RWPE1 (cell line): ENCODE measurements around the gene CA6.

Experiments
- CTCF ChIA-PET: fragments of 350-600 bp; sonication (Branson Sonifier 250); formaldehyde crosslinking; extraction: SDS; loops from one replicate; lab custom pipeline; 2021; lab: Yijun Ruan, JAX
- POLR2A ChIA-PET: fragments of 400-600 bp; formaldehyde crosslinking; extraction: SDS; loops from one replicate; lab custom pipeline; 2020; ENCODE audit warnings: antibody characterized with exemption; ENCODE audit not compliant: low non-redundant PET; lab: Yijun Ruan, JAX
- DNase-seq: peaks from one replicate; pipeline ENCODE4 v3.0.0; 2012; ENCODE audit warnings: low spot score
- H3K27ac ChIP-seq: fragments of 450-650 bp; 2 replicates; pipeline ENCODE4 v1.5.1; 2017
- TF ChIP-seq, protein P1 (sequence below): fragments of 450-650 bp; conservative IDR thresholded peaks from 2 replicates; pipeline ENCODE4 v1.5.1; 2017; ENCODE audit warnings: low read depth, mild to moderate bottlenecking

The CA6 gene

DNA sequence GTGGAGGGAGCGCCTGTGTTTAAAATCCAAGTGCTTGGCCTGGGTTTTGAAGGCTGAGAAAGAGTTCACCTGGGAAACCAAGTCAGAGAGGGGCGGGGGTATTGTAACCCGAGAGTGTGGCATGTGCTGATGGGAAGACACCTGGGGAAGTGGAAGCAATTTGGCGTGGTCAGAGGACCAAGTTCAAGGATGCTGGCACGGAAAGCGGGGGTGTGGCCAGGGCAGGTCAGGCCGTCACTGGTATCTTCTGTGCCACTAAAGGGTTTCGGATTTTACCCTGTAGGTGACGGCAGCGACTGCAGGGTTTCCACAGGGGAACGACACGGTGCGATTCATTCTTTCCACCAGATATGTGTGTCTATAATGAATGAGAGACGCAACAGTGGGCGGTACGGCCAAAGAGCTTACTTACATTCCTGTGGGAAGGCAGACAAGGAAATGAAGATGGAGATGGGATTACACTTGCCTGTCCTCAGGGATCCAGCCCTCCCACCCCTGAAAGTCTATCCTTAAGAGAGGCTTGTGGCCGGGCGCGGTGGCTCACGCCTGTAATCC, 31.3 kb downstream of the CA6 start:
- no peak overlapping the region for H3K27ac ChIP-seq
- no peak for DNase-seq
- TF ChIP-seq, protein P1, sequence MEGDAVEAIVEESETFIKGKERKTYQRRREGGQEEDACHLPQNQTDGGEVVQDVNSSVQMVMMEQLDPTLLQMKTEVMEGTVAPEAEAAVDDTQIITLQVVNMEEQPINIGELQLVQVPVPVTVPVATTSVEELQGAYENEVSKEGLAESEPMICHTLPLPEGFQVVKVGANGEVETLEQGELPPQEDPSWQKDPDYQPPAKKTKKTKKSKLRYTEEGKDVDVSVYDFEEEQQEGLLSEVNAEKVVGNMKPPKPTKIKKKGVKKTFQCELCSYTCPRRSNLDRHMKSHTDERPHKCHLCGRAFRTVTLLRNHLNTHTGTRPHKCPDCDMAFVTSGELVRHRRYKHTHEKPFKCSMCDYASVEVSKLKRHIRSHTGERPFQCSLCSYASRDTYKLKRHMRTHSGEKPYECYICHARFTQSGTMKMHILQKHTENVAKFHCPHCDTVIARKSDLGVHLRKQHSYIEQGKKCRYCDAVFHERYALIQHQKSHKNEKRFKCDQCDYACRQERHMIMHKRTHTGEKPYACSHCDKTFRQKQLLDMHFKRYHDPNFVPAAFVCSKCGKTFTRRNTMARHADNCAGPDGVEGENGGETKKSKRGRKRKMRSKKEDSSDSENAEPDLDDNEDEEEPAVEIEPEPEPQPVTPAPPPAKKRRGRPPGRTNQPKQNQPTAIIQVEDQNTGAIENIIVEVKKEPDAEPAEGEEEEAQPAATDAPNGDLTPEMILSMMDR = no peak
- ChIA-PET POLR2A (no interaction called here), CTCF (interaction anchor here (1.6 kb wide), 1 partner anchor 59 kb away, joined by 4 read pairs; no protein-coding TSS in a partner anchor)

DNA sequence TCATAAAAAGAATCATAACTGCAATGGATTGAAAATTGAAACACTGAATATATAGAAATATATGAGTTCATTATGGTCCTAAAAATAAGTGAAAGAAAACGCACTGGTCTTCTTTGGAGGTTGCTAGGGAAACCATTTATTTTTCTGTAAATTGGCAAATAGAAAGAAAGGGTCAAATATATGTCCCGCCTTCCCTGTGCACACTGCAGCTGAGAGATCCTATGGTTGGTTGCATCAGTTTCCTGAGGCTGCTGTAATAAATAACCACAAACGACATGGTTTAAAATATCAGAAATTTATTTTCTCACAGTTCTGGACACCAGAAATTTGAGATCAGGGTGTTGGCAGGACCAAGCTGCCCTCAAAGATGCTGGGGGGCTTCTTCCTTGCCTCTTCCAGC, 35.0 kb downstream of the CA6 start:
- DNase-seq = no peak
- ChIA-PET POLR2A (no interaction called here), CTCF (no interaction called here)
- TF ChIP-seq, protein P1 = no peak
- H3K27ac ChIP-seq = no peak overlapping the region

DNA sequence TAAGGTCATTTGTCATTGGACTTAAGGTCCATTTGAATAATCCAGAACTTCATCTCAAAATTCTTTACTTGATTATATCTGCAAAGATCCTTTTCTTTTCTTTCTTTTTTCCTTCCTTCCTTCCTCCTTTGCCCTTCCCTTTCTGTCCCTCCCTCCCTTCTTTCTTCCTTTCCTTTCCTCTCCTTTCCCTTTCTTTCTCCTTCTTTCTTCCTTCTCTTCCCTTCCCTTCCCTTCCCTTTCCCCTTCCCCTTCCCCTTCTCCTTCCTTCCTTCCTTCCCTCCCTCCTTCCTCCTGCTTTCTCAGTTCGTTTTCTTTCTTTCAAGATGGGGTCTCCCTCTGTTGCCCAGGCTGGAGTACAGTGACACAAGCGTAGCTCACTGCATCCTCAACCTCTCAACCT, 35.5 kb downstream of the CA6 start:
- CTCF ChIA-PET = no interaction called here
- DNase-seq = no peak
- TF ChIP-seq, protein P1 = no peak
- POLR2A ChIA-PET = no interaction called here
- no peak overlapping the region for H3K27ac ChIP-seq

DNA sequence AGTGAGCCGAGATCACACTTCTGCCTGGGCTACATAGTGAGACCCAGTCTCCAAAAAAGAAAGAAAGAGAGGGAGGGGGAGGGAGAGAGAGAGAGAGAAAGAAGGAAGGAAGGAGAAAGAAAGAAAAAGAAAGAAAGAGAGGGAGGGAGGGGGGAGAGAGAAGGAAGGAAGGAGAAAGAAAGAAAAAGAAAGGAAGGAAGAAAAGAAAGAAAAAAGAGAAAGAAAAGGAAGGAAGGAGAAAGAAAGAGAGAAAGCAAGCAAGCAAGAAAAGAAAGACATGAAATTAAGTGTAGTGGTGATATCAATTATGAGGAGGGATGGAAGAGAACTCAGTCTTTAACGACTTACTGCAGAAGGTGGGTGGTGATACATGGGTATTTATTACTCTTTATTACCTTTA, 38.5 kb downstream of the CA6 start:
- no peak for DNase-seq
- TF ChIP-seq, protein P1 = no peak
- CTCF ChIA-PET = no interaction called here
- POLR2A ChIA-PET = no interaction called here
- H3K27ac ChIP-seq = no peak overlapping the region

DNA sequence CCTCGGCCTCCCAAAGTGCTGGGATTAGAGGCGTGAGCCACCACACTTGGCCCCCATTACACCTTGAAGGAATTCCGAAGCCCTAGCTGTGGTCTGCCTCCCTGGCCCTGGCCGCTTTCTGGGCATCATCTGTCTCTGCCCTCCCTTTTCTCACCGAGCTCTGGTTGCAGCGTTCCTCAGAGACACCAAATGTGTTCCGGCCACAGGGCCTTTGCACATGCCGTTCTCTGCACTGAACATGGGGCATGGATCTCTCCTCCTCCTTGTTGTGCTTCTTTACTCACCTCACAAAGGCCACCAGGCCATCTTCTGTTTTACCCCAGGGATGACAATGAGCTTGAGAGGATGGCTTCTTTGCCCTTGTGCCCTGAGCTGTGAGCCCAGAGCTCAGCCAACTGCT, 39.3 kb downstream of the CA6 start:
- TF ChIP-seq, protein P1 = no peak
- POLR2A ChIA-PET = no interaction called here
- DNase-seq = no peak
- H3K27ac ChIP-seq = peak overlapping the region; percentile 81
- CTCF ChIA-PET = interaction anchor here (4.3 kb wide), 1 partner anchor 67 kb away, joined by 19 read pairs; no protein-coding TSS in a partner anchor

DNA sequence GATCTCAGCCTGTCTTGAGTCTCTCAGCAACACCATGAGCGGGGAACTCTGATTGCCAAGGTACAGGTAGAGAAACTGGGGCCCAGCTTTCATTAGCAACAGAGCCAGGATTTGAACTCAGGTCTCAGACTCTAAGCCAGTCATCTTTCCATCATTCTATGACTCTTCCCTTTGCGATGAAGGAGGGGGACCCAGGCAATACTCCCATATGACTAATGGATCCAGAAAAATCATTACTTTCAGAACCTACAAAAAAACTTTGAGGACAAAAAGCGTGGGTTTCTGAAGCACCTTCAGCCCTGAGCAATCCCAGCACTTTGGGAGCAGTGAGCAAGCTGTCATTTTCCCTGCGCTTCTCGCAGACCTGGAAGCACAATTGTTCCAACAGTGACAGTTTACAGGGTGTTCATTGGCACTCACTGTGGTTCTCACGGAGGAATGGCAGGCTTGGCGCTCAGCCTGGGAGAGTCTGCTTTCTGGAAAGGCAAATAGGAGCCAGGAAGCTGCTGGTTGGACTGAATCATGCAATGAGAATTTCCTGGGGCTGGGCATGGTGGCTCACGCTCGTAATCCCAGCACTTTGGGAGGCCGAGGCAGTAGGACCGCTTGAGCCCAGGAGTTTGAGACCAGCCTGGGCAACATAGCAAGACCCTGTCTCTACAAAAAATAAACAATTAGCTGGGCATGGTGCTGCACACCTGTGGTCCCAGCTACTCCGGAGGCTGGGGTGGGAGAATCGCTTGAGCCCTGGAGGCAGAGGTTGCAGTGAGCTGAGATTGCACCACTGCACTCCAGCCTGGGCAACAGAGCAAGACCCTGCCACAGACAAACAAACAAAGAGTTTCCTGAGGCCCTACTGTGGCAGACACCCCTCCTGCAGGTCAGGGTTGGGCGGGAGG, 40.5 kb downstream of the CA6 start:
- ChIA-PET CTCF (interaction anchor here (0.6 to 4.3 kb wide), 4 partner anchors 68 to 544 kb away, joined by 3 to 19 read pairs (median 4); no protein-coding TSS in a partner anchor), POLR2A (no interaction called here)
- H3K27ac ChIP-seq = peak overlapping the region; percentile 81
- TF ChIP-seq, protein P1 = no peak
- DNase-seq = peak; percentile 80
